ENCODE results near the gene THSD7A. TPM values are rescaled to one million over a fixed set of nuclear protein-coding genes. Genes with fewer than 3 reads are reported as not detected.

Gene THSD7A
- total and polyA plus RNA-seq, 9 of the 15 experiments (the other 6 are each of a cell fraction or from before 2014, with no cell fraction given): 0.01 to 0.02 TPM; not detected in 7

DNA sequence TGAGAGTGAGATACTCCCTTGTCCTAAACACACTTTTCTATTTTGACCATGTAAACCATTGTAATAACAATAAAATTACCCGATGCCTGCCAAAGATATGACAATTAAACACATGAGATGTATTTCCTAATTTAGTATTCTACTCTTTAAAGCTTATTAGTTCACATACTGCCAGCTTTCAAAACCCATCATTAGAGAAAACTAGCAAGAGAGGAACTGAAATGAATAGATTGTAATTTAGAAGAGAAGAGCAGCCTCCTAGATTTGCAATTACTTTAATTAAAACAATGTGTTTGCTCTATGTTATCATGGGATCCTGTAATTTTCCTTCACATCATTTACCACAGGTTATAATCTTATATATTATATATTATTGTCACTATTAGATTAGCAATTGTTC lies 428.2 kb downstream of the THSD7A start (continued):
- TF ChIP-seq ZSCAN32 (CRISPR knock-in tag; IDR thresholded peaks at IDR 0.05) (no peak), NR2F6 (CRISPR knock-in tag; IDR thresholded peaks at IDR 0.05) (no peak), DIDO1 (tag; IDR thresholded peaks at IDR 0.05; ENCODE audit: low read depth) (no peak), ZNF764 (CRISPR knock-in tag; IDR thresholded peaks at IDR 0.05; ENCODE audit: low read depth) (no peak), POLR2G (IDR thresholded peaks at IDR 0.05; ENCODE audit: low read depth, low read length) (no peak), MYBL2 (IDR thresholded peaks at IDR 0.05; ENCODE audit: low read depth) (no peak), MYBL2 (CRISPR knock-in tag; IDR thresholded peaks at IDR 0.05; ENCODE audit: borderline replicate concordance) (no peak), POLR2A (conservative IDR thresholded peaks at IDR 0.05) (no peak), RBM34 (IDR thresholded peaks at IDR 0.05; ENCODE audit: borderline replicate concordance, insufficient read depth, low read length) (no peak), IFI16 (CRISPR knock-in tag; IDR thresholded peaks at IDR 0.05) (no peak), KLF1 (tag; IDR thresholded peaks at IDR 0.05) (no peak), ATF7 (IDR thresholded peaks at IDR 0.05) (no peak), MCM7 (IDR thresholded peaks at IDR 0.05) (no peak), RB1 (IDR thresholded peaks at IDR 0.05; ENCODE audit: low read depth) (no peak)

DNA sequence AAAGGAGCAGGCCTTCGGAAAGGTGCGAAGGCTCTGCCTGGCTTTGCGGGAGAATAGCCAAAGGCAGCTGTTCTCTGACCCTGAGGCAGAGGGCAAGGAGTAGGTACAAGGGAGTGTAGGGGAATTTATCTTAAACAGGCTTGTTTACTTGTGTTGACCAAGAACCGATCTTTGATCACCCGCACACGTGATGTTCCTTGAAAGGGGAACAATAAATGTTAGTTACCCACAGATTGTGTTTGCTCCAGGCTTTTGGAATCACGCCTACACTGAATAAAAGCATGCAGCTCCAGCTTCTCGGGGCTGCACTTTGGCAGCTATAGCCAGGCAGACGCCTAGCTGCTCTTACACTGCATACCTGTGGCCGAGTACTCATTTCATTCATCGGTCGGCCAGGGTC lies 437.6 kb downstream of the THSD7A start:
- no peak overlapping the region for H3K4me3 ChIP-seq
- no TSS peak for BruUV-seq (replicated peaks)
- H3K27me3 ChIP-seq (ENCODE audit: control insufficient read depth in 2 of 2, insufficient read depth in 2 of 2, low read length in 2 of 2): no peaks in the 10 kb centered on the region
- in situ Hi-C loops (cut with MboI): no loop called here
- POLR2A ChIA-PET: no interaction called here
- intact Hi-C loops (cut with micrococcal nuclease): no loop called here
- no peaks in the 10 kb centered on the region for H3K36me3 ChIP-seq (ENCODE audit: control insufficient read depth, insufficient read depth, low read length)
- FAIRE-seq: no peak
- TF ChIP-seq, protein P1, sequence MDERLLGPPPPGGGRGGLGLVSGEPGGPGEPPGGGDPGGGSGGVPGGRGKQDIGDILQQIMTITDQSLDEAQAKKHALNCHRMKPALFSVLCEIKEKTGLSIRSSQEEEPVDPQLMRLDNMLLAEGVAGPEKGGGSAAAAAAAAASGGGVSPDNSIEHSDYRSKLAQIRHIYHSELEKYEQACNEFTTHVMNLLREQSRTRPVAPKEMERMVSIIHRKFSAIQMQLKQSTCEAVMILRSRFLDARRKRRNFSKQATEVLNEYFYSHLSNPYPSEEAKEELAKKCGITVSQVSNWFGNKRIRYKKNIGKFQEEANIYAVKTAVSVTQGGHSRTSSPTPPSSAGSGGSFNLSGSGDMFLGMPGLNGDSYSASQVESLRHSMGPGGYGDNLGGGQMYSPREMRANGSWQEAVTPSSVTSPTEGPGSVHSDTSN (CRISPR knock-in tag; IDR thresholded peaks at IDR 0.05; ENCODE audit: low read depth): no peak
- TF ChIP-seq, protein P1 (tag; conservative IDR thresholded peaks at IDR 0.05; ENCODE audit: low read depth): no peak
- TF ChIP-seq, protein P2, sequence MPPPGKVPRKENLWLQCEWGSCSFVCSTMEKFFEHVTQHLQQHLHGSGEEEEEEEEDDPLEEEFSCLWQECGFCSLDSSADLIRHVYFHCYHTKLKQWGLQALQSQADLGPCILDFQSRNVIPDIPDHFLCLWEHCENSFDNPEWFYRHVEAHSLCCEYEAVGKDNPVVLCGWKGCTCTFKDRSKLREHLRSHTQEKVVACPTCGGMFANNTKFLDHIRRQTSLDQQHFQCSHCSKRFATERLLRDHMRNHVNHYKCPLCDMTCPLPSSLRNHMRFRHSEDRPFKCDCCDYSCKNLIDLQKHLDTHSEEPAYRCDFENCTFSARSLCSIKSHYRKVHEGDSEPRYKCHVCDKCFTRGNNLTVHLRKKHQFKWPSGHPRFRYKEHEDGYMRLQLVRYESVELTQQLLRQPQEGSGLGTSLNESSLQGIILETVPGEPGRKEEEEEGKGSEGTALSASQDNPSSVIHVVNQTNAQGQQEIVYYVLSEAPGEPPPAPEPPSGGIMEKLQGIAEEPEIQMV (tag; conservative IDR thresholded peaks at IDR 0.05; ENCODE audit: low read depth): no peak
- H3K4me2 ChIP-seq (ENCODE audit: insufficient read depth, low read length): no peak overlapping the region
- no peaks in the 10 kb centered on the region for H3K79me2 ChIP-seq (ENCODE audit: control insufficient read depth, insufficient read depth, low read length)
- ATAC-seq: no peak
- H3K4me1 ChIP-seq (replicated peaks in 1 of 2; ENCODE audit: control insufficient read depth in 2 of 2, insufficient read depth in 2 of 2, low read length in 2 of 2): no peaks in the 10 kb centered on the region
- no peak overlapping the region for H3K27ac ChIP-seq (ENCODE audit: extremely low read depth, low read depth, low read length)
- no peak overlapping the region for H2AFZ ChIP-seq (ENCODE audit: low read depth, low read length)
- no peaks in the 10 kb centered on the region for H4K20me1 ChIP-seq (replicated peaks; ENCODE audit: control insufficient read depth, insufficient read depth, low read length)
- no peak overlapping the region for H3K9ac ChIP-seq (ENCODE audit: insufficient read depth in 1 of 2, low read depth in 2 of 2, low read length in 2 of 2)
- CTCF ChIA-PET (ENCODE audit: low intra/inter-chr PET ratio): no interaction called here
- H3K9me3 ChIP-seq (replicated peaks; ENCODE audit: control insufficient read depth, insufficient read depth, low read depth, low read length): no peaks in the 10 kb centered on the region
- DNase-seq (ENCODE audit: extremely low read depth in 1 of 4, low spot score in 3 of 4): no peak
- no peaks in the 10 kb centered on the region for H3K9me1 ChIP-seq (ENCODE audit: control insufficient read depth, insufficient read depth, low read length)
- WGBS (ENCODE audit: insufficient coverage, low coverage, missing lambda C conversion rate): under 1% methylated on average over 12 of the region's 12 CpGs
